Parathyroid adenoma (tissue), 2 donors: ENCODE measurements around the gene ADISSP.

Experiments
- H2AFZ ChIP-seq: fragments of 300-600 bp; sonication (generic); one replicate; pipeline ENCODE4 v1.7.0; 2017; ENCODE audit warnings: antibody characterized with exemption, mild to moderate bottlenecking
- H3K27ac ChIP-seq: fragments of 300-600 bp; sonication (generic); one replicate; pipeline ENCODE4 v1.7.0; 2017
- H3K27me3 ChIP-seq: fragments of 300-600 bp; sonication (generic); one replicate; pipeline ENCODE4 v1.7.0; 2017; ENCODE audit warnings: low read length; ENCODE audit not compliant: control insufficient read depth, insufficient read depth
- H3K36me3 ChIP-seq: fragments of 300-600 bp; sonication (generic); one replicate; pipeline ENCODE4 v1.7.0; 2017; ENCODE audit warnings: low read length; ENCODE audit not compliant: control insufficient read depth, insufficient read depth
- H3K4me1 ChIP-seq: fragments of 300-600 bp; sonication (generic); one replicate; pipeline ENCODE4 v1.7.0; 2017; ENCODE audit warnings: control low read depth
- H3K4me2 ChIP-seq: fragments of 300-600 bp; sonication (generic); one replicate; pipeline ENCODE4 v1.7.0; 2017; ENCODE audit warnings: low read length
- H3K4me3 ChIP-seq: fragments of 300-600 bp; sonication (generic); one replicate; pipeline ENCODE4 v1.7.0; 2017; ENCODE audit warnings: low read depth, low read length
- H3K79me2 ChIP-seq: fragments of 300-600 bp; sonication (generic); one replicate; pipeline ENCODE4 v1.7.0; 2017; ENCODE audit warnings: control low read depth
- H3K9ac ChIP-seq: fragments of 300-600 bp; sonication (generic); one replicate; pipeline ENCODE4 v1.7.0; 2017; ENCODE audit warnings: mild to moderate bottlenecking
- H3K9me3 ChIP-seq: fragments of 300-600 bp; sonication (generic); one replicate; pipeline ENCODE4 v1.7.0; 2017; ENCODE audit warnings: low read length; ENCODE audit not compliant: control insufficient read depth
- CTCF ChIP-seq: fragments of 300-600 bp; sonication (generic); IDR thresholded peaks from one replicate; pipeline ENCODE4 v1.7.0; 2017; ENCODE audit warnings: antibody characterized with exemption, mild to moderate bottlenecking
- donor health status: primary hyperparathyroidism.

ADISSP gene

GRCh38 chr20:3775457-3776108 lies 8.0 kb upstream of the ADISSP start:
- Histone ChIP-seq H3K9ac (no peak overlapping the region), H3K9me3 (no peaks in the 10 kb centered on the region), H3K4me1 (peaks cover 8% of the 10 kb centered on the region), H3K27ac (no peak overlapping the region), H2AFZ (no peak overlapping the region), H3K79me2 (no peaks in the 10 kb centered on the region), H3K36me3 (no peaks in the 10 kb centered on the region), H3K4me3 (no peak overlapping the region), H3K27me3 (no peaks in the 10 kb centered on the region), H3K4me2 (no peak overlapping the region)
- TF ChIP-seq CTCF = no peak

DNA sequence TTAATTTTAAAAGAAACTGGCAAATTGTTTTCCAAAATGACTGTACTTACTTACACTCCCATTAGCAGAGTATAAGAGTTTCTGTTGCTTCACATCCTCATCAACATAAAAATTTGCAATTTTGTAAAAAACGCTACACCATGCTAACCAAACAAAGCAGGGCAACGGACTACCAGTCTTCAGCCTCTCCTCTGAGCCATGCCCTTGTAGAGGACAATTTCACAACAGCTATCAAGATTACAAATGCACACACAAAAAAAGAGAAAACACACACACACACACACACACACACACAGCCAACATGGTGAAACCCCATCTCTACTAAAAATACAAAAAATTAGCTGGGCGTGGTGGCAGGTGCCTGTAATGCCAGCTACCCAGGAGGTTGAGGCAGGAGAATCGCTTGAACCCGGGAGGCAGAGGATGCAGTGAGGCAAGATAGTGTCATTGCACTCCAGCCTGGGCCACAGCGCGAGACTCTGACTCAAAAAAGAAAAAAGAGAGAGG lies 4.1 kb upstream of the ADISSP start:
- H3K9me3 ChIP-seq = no peaks in the 10 kb centered on the region
- no peaks in the 10 kb centered on the region for H3K27me3 ChIP-seq
- H3K4me1 ChIP-seq = no peaks in the 10 kb centered on the region
- no peak overlapping the region for H3K4me2 ChIP-seq
- TF ChIP-seq CTCF = no peak
- no peaks in the 10 kb centered on the region for H3K36me3 ChIP-seq
- no peaks in the 10 kb centered on the region for H3K79me2 ChIP-seq
- H2AFZ ChIP-seq = no peak overlapping the region
- no peak overlapping the region for H3K9ac ChIP-seq
- no peak overlapping the region for H3K27ac ChIP-seq
- no peak overlapping the region for H3K4me3 ChIP-seq

DNA sequence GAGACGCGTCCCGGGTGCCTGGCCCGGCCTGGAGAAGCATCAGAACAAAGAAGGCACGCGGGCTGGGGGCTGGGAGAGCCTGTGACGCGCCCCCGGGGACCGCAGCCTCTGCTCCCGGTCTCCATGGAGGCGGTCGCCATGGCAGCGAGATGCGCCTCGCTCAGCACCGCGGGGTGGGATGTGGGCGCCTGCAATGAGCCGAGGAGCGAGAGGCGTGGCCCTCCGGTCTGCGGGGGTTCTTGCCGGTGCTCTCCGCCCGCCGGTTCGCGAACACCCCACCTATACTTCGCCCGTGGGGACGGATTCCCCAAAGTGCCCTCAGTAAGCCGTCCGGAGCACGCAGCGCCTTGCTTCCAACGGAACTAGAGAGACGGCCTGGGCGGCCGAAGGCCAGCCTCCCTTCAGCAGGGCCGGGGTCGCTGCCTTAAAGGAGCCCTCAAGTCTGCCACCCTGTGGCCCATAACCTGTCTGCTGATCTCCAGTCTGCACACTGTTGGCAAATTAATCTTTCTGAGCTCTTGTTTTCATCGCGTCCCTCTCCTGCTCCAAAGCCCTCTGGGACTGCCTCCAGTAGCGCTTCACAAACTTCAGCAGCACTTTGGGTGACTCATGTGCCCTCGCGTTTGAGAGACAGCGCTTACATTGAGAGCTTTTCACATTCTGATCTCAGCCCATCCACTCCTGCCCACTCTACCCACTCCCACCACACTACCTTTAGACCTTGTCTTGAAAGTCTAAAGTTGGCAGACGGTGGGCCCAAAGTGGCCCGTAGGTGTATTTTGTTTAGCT lies 983 bp upstream of the ADISSP start:
- Histone ChIP-seq H3K27me3 (no peaks in the 10 kb centered on the region), H3K4me3 (peak overlapping the region; percentile 98), H3K79me2 (no peaks in the 10 kb centered on the region), H3K9me3 (no peaks in the 10 kb centered on the region), H3K27ac (peak overlapping the region; percentile 81), H2AFZ (peak overlapping the region; percentile 99), H3K4me1 (no peaks in the 10 kb centered on the region), H3K36me3 (no peaks in the 10 kb centered on the region), H3K9ac (peak overlapping the region; percentile 21), H3K4me2 (peak overlapping the region; percentile 99)
- TF ChIP-seq CTCF = peak; percentile 43

GRCh38 chr20:3767110-3767426 lies 485 bp downstream of the ADISSP start:
- no peak overlapping the region for H3K9ac ChIP-seq
- no peak overlapping the region for H3K27ac ChIP-seq
- H3K4me2 ChIP-seq = peak overlapping the region; percentile 97
- H2AFZ ChIP-seq = peak overlapping the region; percentile 99
- H3K36me3 ChIP-seq = no peaks in the 10 kb centered on the region
- H3K4me1 ChIP-seq = no peaks in the 10 kb centered on the region
- H3K4me3 ChIP-seq = peak overlapping the region; percentile 66
- H3K27me3 ChIP-seq = no peaks in the 10 kb centered on the region
- H3K9me3 ChIP-seq = no peaks in the 10 kb centered on the region
- no peaks in the 10 kb centered on the region for H3K79me2 ChIP-seq
- no peak for TF ChIP-seq CTCF
